Lung microvascular endothelial cell (primary cell): ENCODE measurements around the gene BTBD16. TPM values are rescaled to one million over a fixed set of nuclear protein-coding genes. Genes with fewer than 3 reads are reported as not detected.

Experiments
- DNase-seq, 2 donors: peaks; one replicate each; pipeline versions ENCODE4 v3.0.0 to v3.0.0-alpha.2; 2010; ENCODE audit warnings: low read depth in 2 of 2
- total RNA-seq: library from RNA; depleted of rRNA; stranded (reverse); fragments of >200 nt; gene quantifications from 2 replicates; pipeline ENCODE4 v1.2.1, GENCODE V29; 2014

The BTBD16 gene
- under 0.01 TPM in 1 of 2 replicates, not detected in the other for total RNA-seq

DNA sequence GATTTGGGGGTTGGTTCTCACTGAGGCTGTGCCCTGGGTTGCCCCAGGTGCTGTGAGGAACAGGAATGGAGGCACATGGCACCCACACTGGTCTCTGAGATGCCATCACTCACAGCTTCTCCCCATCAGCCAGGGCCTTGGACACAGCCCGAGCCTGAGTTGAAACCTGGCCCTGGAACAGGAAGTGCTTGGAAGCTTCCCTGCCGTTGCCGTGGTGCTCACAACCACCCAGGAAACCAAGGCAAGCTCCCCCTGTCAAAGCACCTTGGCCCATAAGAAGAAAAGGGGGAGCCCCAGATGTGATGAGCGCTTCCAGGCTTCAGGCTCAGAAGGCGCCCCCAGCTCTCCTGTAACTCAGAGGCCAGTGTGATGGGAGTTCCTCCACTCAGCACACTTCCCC is at the start of gene BTBD16:
Gene BTBD16, plus strand, starts transcription at position 221 of the 400 bp plus-strand sequence. CDS start 3,786 bp downstream, outside the sequence.
- DNase-seq, result no peak

DNA sequence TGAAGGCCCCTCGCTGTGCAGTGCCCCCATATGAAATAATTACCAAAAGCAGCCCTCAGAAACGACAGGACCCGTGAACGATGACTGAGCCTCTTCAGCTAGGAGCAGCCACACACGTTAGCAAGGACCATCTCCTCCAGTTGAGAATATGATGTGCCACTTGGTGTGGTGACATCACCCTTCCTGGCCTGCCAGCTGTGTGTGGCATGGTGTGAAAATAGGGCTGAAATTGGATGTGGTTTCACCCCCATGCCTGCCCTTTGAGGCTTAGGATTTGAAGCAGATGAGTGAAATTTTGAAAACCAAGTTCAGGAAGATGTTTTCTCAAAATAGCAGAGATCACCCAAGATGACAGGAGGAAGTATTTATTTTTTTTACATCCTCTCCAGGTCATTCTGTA is 49.1 kb upstream of the BTBD16 start:
- DNase-seq, result no peak

DNA sequence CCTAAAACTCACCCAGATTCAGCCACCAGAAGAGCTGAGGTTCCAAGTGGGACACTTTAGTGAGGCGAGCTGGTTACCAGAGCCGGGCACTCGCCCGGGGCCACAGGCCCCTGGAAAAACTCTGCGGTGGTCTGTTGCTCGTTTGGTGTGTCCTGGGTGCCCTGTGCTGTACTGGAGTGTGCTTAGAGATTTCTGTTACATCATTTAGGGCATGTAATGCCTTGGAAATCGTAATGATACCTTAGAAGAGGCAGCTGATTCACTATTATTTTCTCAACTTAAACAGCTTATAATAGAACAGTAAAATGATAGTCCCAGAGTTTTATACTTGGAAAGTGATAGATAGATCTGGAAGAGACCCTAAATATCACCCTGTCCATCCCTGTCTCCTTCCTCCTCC is 48.5 kb upstream of the BTBD16 start:
- no peak for DNase-seq

GRCh38 chr10:122224159-122224558 is 46.9 kb upstream of the BTBD16 start:
- no peak for DNase-seq

GRCh38 chr10:122225330-122225729 is 45.8 kb upstream of the BTBD16 start:
- peak in 1 of 2 donors; percentile 7 for DNase-seq

DNA sequence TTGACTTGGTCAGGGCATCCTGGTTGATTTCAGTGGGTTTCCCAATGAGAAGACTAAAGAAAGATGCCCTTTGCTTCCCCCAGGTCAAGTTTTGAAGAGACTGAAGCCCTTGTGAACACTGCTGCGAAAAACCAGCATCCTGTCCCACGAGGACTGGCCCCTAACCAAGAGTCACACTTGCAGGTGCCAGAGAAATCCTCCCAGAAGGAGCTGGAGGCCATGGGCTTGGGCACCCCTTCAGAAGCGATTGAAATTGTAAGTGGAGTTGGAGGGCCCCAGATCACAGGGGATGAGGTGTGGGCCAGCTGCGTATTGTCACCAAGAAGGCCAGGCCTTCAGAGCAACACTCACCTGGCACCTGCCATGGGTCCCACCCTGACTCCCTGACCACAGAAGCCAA is 43.3 kb upstream of the BTBD16 start:
- no peak for DNase-seq

GRCh38 chr10:122229666-122230065 is 41.4 kb upstream of the BTBD16 start:
- no peak for DNase-seq

DNA sequence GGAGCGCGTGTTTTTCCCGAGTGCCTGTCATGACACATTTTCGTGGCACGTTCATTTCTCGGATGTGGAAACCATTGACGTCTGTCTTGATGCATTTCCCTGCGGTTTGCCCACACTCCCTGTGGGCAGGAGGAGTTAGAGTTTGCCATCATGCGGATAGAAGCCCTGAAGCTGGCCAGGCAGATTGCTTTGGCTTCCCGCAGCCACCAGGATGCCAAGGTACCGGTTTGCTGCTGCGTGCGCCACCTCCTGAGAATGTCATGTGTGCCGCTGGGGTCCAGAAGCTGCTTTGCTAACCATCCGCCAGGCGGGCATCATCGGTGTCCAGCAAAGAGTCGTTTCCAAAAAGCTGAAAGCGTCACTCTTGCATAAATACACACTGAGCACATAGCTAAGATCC is 40.9 kb upstream of the BTBD16 start:
- no peak for DNase-seq

- DNase-seq, result no peak
Observed at GRCh38 chr10:122232769-122233168, 38.3 kb upstream of the BTBD16 start.

DNA sequence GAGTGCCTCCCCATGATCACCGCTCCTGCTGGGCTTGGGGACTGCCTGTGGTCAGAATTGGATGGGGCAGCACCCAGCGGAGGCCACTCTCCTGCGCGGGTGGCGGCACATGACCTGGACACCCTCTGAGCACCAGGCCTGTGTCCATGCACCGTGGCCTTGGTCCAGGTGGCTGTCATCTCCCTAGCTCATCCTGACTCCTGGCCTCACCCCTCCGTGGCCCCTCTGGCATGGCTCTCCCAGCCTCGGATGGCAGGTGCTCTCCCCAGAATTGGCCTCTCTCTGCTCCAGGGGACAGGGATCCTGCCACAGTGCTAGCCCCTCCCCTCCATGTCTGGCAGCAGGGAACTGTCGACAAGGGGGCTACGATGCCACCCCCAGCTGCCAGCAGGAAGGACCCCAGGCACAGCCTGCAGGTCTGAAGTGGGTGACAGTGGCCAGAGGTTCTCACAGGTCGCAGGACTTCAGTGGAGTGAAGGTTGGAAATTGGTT is 37.2 kb upstream of the BTBD16 start:
- no peak for DNase-seq

DNA sequence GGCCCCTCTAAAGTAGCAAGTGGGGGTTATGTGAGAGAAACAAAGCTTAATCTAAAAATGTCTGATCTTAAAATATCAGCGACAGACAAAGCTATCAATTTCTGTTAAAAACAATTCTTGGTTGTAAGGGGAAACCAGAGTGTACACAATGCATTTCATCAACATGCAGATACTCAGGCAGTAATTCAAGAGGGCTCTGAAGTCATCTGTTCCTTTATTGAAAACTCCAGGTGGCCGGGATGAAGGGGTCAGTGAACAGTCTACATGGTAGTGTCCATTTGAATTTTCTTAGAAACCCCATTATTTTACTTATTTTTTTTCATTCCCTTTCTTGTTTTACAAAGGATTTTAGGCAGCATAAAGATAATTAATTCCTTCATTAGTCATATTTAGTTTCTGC is 36.7 kb upstream of the BTBD16 start:
- peak in 1 of 2 donors; percentile 47 for DNase-seq

DNA sequence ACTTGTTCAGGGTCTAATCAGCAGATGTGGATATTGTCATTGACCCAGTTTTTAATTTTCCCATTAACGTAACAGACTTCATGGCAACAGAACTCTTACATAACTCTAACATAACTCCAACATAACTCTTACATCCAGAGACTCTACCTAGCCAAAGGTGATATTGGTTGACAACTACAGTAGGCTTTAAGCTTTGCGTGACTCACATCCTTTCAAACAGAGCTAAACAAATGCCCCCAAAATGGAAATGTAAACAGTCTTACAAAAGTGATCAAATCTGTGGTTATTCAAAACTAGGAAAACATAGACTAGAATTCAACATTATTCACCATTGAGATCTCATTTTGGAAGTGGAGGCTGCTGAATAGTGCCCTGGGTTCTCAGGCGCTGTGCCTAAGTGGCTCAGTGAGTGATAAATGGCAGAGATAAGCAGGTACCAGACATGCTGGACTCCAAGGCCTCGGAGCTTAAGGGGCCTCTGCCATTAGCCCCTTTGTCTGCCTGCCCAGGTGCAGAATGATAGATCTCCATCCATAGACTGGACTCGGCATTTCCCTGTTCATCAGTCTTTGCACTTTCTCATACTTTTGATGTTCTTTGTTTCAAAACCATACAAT is 34.3 kb upstream of the BTBD16 start:
- no peak for DNase-seq

- DNase-seq, result no peak
Observed at GRCh38 chr10:122237331-122237990, 33.6 kb upstream of the BTBD16 start.

GRCh38 chr10:122239578-122240257 is 31.4 kb upstream of the BTBD16 start:
- no peak for DNase-seq

DNA sequence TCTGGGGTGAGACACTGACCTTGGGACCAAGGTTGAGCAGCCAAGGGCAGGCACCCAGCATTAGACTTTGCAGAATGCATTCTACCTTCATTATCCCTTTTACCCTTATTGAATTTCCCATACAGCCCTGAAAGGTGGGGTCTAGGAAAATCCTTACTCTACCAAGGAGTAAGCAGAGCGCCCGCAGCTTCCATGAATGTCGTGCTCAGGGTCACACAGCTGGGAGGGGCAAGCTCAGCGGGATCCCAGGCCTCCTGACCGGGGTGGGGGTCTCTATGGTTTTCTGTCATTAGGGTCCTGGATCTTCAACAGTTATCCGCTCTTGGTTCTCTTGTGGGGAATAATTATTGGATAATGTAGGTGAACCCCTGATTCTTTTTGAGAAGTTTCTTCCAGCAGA is 30.7 kb upstream of the BTBD16 start:
- no peak for DNase-seq

GRCh38 chr10:122241836-122242235 is 29.3 kb upstream of the BTBD16 start:
- no peak for DNase-seq

GRCh38 chr10:122243550-122243949 is 27.5 kb upstream of the BTBD16 start:
- no peak for DNase-seq

DNA sequence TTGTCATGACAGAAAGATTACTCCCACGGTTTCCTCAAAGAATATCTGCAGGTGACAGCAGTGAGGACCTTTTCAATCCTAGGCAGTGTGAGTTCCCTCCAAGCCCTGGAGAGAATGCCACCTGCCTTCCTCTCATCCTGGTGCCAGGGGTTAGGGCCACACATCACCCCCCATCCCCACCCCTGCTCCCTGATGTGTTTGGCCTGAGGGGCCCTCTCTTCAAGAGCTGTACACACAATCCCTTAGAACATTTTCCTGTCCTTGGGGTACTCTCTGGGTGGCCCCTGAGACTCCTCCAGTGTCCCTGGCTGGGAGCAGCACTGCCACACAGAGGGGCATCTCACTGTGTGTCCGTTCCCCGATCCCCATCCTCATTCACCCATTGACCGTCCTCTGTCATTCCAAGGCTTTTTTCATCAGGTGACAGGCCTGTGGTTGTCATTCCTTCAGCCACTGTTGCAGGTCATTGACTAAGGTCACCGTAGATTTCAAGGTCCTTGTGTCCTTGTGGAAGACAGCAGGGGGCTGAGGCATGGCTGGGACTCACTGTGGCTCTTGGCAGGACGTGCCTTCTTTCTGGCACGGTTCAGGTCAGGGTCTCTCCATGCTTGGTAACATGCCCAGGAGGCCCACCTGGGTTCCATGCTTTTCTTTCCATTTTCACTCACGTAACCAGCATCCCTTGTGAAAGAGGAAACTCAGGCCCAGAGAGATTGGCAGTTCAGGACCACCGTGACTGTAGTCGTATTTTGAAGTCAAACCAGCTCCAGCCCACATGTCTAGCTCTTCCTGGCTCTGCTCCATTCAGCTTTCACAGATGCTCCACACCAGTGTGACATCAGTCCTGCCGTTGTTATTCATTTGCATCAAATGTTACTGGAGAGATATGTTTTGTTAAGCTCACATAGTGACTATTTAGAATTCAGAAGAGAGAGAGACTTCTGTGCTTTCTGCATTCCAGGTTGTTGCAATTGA is 26.8 kb upstream of the BTBD16 start:
- DNase-seq, result no peak

DNA sequence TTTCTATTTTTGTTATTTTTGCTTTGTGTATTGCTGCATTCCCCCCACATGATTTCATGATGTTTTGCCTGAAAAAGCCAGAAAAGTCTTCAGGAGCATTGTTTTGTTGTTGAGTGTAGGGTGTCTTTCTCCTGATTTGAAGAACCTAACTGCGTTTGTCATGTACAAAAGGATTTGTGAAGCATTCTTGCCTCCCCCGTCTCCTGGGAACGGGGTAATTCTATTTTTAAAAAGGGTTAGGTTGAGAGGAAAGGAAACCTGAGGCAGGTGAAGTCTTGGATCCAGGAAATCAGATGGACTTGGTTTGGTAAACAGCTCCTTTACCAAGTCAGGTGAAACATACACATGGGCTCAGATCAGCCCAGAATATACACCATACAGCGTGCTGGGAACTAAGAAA is 26.0 kb upstream of the BTBD16 start:
- DNase-seq, result no peak

DNA sequence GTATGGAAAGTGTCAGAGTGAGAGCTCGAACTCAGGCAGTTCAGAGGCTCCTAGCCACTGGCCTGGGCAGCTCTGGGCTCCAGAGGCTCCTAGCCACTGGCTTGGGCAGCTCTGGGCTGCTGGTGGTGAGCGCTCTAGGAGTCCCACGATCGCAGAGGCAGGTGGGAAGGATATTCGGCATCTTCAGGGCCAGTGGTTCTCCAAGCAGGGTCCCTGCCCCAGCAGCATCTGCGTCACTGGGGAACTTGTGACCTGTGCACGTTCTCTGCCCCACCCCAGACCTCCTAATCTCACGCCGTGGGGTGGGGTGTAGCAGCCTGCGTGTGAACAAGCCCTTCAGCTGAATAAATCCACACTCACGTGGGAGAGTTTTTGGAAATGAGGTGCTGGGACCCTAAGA is 25.2 kb upstream of the BTBD16 start:
- DNase-seq, result no peak

GRCh38 chr10:122246830-122247520 is 24.1 kb upstream of the BTBD16 start:
- no peak for DNase-seq
